Measurements from ENCODE around the gene IFRD2. TPM values are rescaled to one million over a fixed set of nuclear protein-coding genes. Genes with fewer than 3 reads are reported as not detected.
"Not testable (repeated sequence)": the region's sequence is repeated elsewhere in the genome, so short reads cannot be mapped to it uniquely, and the experiment has no call there.

IFRD2 gene
- polyA plus RNA-seq, 1 donor = 55.4 TPM

DNA sequence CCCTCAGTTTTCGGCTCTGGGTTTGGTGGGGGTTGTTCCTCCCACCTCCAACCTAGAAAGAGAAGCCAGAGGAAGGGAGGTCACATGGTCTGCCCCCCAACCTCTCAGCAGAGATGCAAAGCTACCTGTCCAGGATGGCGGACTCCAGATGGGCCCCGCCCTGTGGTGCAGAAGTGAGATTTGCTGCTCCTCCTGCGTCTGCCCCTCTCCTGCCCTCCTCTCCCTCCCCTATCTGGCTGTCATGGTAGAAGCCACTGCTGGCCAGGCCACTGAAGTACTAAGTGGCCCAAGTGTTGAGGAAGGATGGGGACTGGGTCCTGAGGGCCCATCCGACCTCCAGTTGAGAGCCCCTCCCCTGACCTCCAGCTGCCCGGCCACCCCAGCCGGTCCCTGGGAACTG lies 25.4 kb downstream of the IFRD2 start:
- Histone ChIP-seq H3K27me3 (ENCODE audit: control insufficient read depth, insufficient read depth, low read length) (no peaks in the 10 kb centered on the region), H3K4me1 (ENCODE audit: control insufficient read depth, insufficient read depth, low read length) (peaks cover 74% of the 10 kb centered on the region), H3K36me3 (ENCODE audit: control insufficient read depth, insufficient read depth, low read length) (peaks cover 1% of the 10 kb centered on the region), H3K27ac (ENCODE audit: low read length) (peak overlapping the region; percentile 98), H3K9me3 (ENCODE audit: control insufficient read depth, low read depth, low read length) (no peaks in the 10 kb centered on the region), H3K4me3 (ENCODE audit: low read length) (peak overlapping the region; percentile 46)
- DNase-seq = peak in 1 of 2 donors; percentile 34
- WGBS (ENCODE audit: insufficient coverage, low lambda C conversion rate) = no CpG with 5 or more reads among the region's 7 CpGs

DNA sequence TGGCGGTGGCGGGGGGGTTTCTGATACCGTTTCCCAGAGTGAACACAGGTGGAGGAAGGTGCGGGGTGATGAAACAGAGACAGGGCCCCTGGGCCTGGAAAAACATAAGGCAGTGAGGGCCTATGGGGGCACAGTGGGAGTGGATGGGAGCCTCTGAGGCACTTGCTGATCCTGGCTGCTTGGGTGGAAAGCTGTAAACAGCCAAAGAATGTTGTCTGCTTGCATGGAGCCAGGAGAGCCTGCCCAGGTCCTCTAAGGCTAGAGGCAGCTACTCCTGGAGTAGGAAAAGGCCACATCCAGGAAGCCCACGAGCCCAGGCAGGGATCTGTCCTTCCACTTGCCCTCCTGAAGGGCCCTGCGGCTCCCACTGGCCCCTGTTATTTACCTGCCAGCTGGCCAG lies 26.2 kb downstream of the IFRD2 start:
- Histone ChIP-seq H3K4me1 (ENCODE audit: control insufficient read depth, insufficient read depth, low read length) (peaks cover 73% of the 10 kb centered on the region), H3K36me3 (ENCODE audit: control insufficient read depth, insufficient read depth, low read length) (no peaks in the 10 kb centered on the region), H3K4me3 (ENCODE audit: low read length) (no peak overlapping the region), H3K27ac (ENCODE audit: low read length) (peak overlapping the region; percentile 98), H3K27me3 (ENCODE audit: control insufficient read depth, insufficient read depth, low read length) (no peaks in the 10 kb centered on the region), H3K9me3 (ENCODE audit: control insufficient read depth, low read depth, low read length) (no peaks in the 10 kb centered on the region)
- no peak for DNase-seq
- WGBS (ENCODE audit: insufficient coverage, low lambda C conversion rate) = no CpG with 5 or more reads among the region's 6 CpGs

DNA sequence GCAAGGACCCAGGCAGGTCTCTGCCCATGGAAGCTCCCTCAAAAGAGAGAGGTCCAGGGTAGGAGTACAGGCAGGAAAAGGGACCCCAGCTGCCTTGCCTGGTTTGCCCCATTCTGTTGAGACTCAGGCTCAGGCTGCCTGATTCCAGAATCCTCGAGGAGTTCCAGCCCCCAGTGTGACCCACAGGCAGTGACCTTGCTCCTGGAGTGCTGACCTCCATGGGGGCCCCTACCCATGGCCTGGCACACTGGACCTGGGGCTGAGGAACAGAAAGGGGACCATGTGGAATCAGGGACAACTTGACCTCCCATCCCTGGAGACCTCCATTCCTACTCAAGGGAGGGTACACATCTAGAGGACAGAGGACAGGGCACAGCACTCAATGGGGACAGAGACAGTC lies 26.7 kb downstream of the IFRD2 start:
- no CpG with 5 or more reads among the region's 1 CpG for WGBS (ENCODE audit: insufficient coverage, low lambda C conversion rate)
- H3K4me3 ChIP-seq (ENCODE audit: low read length) = no peak overlapping the region

DNA sequence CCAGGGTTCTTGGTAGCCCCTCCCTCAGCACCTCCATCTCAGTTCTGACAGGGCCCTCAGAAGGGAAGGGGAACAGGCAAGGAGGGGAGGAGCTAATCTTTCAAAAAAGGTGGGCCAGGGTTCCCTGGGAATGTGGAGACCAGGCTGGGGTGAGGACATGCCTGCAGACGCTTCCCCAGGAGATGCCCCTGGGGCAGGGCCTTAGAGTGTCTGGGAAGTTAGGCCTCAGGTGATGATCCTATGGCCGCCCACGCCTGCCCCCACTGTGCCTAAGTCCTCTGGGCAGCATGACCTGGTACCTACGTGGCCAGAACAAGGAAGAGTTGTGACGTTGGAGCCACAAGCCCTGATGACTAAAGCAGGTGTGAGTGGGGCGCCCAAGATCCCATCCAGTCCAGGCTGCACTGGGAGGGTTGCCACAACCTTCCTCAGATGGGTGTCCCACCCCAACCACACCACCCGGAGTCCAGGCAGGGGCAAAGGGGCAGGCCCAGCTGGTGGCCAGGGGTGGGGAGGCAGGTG lies 27.2 kb downstream of the IFRD2 start:
- H3K9me3 ChIP-seq (ENCODE audit: control insufficient read depth, low read depth, low read length) = no peaks in the 10 kb centered on the region
- H3K4me1 ChIP-seq (ENCODE audit: control insufficient read depth, insufficient read depth, low read length) = peaks cover 71% of the 10 kb centered on the region

More for the DNA sequence above, 26.7 kb downstream of the IFRD2 start:
- no peak for DNase-seq
- no peaks in the 10 kb centered on the region for H3K36me3 ChIP-seq (ENCODE audit: control insufficient read depth, insufficient read depth, low read length)
- no peaks in the 10 kb centered on the region for H3K27me3 ChIP-seq (ENCODE audit: control insufficient read depth, insufficient read depth, low read length)
- H3K4me1 ChIP-seq (ENCODE audit: control insufficient read depth, insufficient read depth, low read length) = peaks cover 73% of the 10 kb centered on the region
- peak overlapping the region; percentile 98 for H3K27ac ChIP-seq (ENCODE audit: low read length)
- H3K9me3 ChIP-seq (ENCODE audit: control insufficient read depth, low read depth, low read length) = no peaks in the 10 kb centered on the region

DNA sequence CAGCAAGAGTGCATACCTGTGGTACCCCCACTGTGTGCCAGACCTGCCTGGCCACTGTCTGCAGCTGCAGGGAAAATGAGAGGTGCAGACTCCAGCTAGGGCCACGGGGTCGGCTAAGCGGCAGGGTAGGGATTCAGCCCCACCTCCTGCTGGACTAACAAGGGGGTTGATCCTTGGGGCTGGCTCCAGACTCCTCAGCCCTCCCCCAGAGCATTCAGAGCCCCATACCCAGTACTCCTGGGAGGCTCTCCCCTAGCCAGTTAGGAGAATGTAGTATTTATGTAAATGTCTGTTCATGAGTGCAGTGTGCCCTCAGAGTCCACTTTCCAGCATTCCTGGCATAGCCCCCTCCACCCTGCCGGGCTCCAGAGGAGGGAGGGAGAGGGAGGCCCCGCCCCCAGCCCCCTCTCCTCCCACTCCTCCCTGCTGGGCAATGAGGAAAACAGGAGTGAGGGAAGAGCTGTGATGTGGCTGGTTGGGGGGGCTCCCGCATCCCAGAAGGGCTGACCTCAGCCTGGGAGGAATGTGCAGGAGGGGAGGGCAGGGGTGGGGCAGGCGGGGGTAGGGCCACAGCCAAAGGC lies 27.8 kb downstream of the IFRD2 start:
- no peaks in the 10 kb centered on the region for H3K9me3 ChIP-seq (ENCODE audit: control insufficient read depth, low read depth, low read length)
- no peak overlapping the region for H3K4me3 ChIP-seq (ENCODE audit: low read length)
- H3K4me1 ChIP-seq (ENCODE audit: control insufficient read depth, insufficient read depth, low read length) = peaks cover 74% of the 10 kb centered on the region
- peak; percentile 94 to 96 for DNase-seq
- peak overlapping the region; percentile 98 for H3K27ac ChIP-seq (ENCODE audit: low read length)
- no peaks in the 10 kb centered on the region for H3K36me3 ChIP-seq (ENCODE audit: control insufficient read depth, insufficient read depth, low read length)
- no peaks in the 10 kb centered on the region for H3K27me3 ChIP-seq (ENCODE audit: control insufficient read depth, insufficient read depth, low read length)
- no CpG with 5 or more reads among the region's 7 CpGs for WGBS (ENCODE audit: insufficient coverage, low lambda C conversion rate)

More for the DNA sequence above, 27.2 kb downstream of the IFRD2 start:
- Histone ChIP-seq H3K27me3 (ENCODE audit: control insufficient read depth, insufficient read depth, low read length) (no peaks in the 10 kb centered on the region), H3K36me3 (ENCODE audit: control insufficient read depth, insufficient read depth, low read length) (no peaks in the 10 kb centered on the region), H3K4me3 (ENCODE audit: low read length) (no peak overlapping the region), H3K27ac (ENCODE audit: low read length) (peak overlapping the region; percentile 98)
- no CpG with 5 or more reads among the region's 7 CpGs for WGBS (ENCODE audit: insufficient coverage, low lambda C conversion rate)
- DNase-seq = peak; percentile 70 to 77

DNA sequence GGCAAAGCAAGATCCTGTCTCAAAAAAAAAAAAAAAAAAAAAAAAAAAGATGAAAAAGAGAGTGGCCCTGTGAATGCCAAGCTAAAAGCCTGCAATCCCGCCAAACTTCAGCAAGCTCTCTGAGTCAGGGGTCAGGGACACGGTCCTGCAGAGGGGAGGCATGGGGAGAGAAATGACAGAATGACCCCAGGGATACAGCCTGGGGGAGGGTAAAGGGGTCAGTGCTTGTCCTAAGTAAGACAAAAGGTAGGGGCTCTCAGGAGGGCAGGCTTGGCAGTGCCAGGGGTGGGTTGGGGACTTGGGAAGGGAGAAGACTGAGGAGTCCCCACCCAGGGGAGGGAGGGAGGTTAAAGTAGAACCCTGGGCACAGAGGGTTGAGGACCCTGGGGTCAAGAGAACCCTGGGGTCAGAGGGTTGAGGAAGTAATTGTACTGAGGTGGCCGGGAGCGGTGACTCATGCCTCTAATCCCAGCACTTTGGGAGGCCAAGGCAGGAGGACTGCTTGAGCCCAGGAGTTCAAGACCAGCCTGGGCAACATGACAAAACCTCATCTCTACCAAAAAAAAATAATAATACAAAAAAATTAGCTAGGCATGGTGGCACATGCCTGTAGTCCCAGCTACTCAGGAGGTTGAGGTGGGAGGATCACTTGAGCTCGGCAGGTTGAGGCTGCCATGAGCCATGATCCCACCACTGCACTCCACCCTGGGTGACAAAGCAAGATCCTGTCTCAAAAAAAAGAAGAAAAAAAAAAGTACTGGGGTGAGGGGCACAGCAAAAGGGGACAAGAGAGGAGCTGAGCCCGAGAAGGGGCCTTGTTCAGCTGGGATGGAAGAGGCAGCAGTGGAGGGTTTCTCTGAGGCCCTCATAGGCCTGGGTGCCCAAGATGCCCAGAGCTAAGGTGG lies 28.5 kb downstream of the IFRD2 start:
- H3K27me3 ChIP-seq (ENCODE audit: control insufficient read depth, insufficient read depth, low read length) = no peaks in the 10 kb centered on the region
- H3K4me1 ChIP-seq (ENCODE audit: control insufficient read depth, insufficient read depth, low read length) = peaks cover 72% of the 10 kb centered on the region
- WGBS (ENCODE audit: insufficient coverage, low lambda C conversion rate) = no CpG with 5 or more reads among the region's 6 CpGs
- peak overlapping the region; percentile 98 for H3K27ac ChIP-seq (ENCODE audit: low read length)
- peaks cover 4% of the 10 kb centered on the region for H3K36me3 ChIP-seq (ENCODE audit: control insufficient read depth, insufficient read depth, low read length)
- H3K9me3 ChIP-seq (ENCODE audit: control insufficient read depth, low read depth, low read length) = no peaks in the 10 kb centered on the region
- H3K4me3 ChIP-seq (ENCODE audit: low read length) = no peak overlapping the region
- no peak for DNase-seq

DNA sequence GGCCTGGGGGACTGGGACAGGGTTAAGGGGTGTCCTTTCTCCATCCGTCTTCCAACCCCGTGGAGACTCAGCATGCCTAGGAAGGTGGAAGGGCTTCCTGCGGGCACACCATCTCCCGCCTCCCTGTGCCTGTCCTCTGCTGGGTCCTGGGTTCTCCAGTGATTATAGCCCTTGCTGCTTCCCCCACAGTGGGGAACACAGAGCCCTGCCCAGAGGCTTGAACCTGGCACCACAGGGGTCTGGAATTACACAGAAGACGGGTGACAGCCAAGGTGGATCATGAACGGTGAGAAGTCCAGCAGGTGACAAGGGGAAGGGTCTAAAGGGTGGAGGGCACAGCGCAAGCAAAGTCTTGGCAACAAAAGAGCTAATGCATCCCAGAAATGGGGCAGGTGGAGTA lies 29.5 kb downstream of the IFRD2 start:
- H3K9me3 ChIP-seq (ENCODE audit: control insufficient read depth, low read depth, low read length) = peaks cover 4% of the 10 kb centered on the region
- DNase-seq = no peak
- no CpG with 5 or more reads among the region's 7 CpGs for WGBS (ENCODE audit: insufficient coverage, low lambda C conversion rate)
- H3K4me3 ChIP-seq (ENCODE audit: low read length) = no peak overlapping the region
- H3K27me3 ChIP-seq (ENCODE audit: control insufficient read depth, insufficient read depth, low read length) = no peaks in the 10 kb centered on the region
- H3K4me1 ChIP-seq (ENCODE audit: control insufficient read depth, insufficient read depth, low read length) = peaks cover 62% of the 10 kb centered on the region
- H3K27ac ChIP-seq (ENCODE audit: low read length) = no peak overlapping the region
- H3K36me3 ChIP-seq (ENCODE audit: control insufficient read depth, insufficient read depth, low read length) = peaks cover 13% of the 10 kb centered on the region

DNA sequence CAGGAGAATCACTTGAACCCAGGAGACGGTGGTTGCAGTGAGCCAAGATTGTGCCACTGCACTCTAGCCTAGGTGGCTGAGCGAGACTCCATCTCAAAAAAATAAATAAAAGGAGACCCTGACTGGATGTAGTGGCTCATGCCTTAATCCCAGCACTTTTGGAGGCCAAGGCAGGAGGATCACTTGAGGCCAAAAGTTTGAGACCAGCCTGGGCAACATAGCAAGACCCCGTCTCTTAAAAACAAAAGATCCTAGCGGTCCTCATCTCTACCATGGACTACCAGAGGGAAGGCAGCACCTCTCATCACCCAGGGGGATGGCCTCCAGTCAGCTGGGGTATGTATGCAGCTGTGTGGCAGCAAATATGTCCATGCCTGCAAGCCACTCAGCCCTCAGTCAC lies 30.0 kb downstream of the IFRD2 start:
- H3K36me3 ChIP-seq (ENCODE audit: control insufficient read depth, insufficient read depth, low read length) = peaks cover 18% of the 10 kb centered on the region
- H3K4me3 ChIP-seq (ENCODE audit: low read length); H3K27ac ChIP-seq (ENCODE audit: low read length); H3K27me3 ChIP-seq (ENCODE audit: control insufficient read depth, insufficient read depth, low read length); DNase-seq: not testable (repeated sequence)
- WGBS (ENCODE audit: insufficient coverage, low lambda C conversion rate) = no CpG with 5 or more reads among the region's 4 CpGs
- H3K9me3 ChIP-seq (ENCODE audit: control insufficient read depth, low read depth, low read length) = peaks cover 10% of the 10 kb centered on the region
- peaks cover 57% of the 10 kb centered on the region for H3K4me1 ChIP-seq (ENCODE audit: control insufficient read depth, insufficient read depth, low read length)

DNA sequence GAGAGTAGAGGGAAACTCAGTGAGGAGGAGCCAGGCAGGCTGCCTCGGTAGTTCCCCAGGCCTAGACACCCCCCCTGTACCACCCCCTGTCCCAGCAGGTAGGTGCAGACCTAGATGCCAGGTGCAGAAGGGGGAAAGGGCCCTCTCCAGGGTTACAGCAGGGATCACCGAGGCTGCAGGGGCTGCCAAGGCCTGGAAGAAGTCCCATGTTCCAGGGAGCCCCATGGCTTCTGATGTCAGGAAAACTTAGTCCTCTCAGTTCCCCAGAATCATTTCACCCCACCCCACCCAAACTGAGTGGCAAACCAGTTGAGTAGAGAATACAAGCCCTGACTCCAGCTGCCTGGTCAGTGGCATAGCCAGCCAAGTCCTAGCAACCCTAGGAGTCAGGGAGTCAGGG lies 30.7 kb downstream of the IFRD2 start:
- peaks cover 50% of the 10 kb centered on the region for H3K4me1 ChIP-seq (ENCODE audit: control insufficient read depth, insufficient read depth, low read length)
- H3K36me3 ChIP-seq (ENCODE audit: control insufficient read depth, insufficient read depth, low read length) = peaks cover 25% of the 10 kb centered on the region
- WGBS (ENCODE audit: insufficient coverage, low lambda C conversion rate) = no CpG with 5 or more reads among the region's 2 CpGs

DNA sequence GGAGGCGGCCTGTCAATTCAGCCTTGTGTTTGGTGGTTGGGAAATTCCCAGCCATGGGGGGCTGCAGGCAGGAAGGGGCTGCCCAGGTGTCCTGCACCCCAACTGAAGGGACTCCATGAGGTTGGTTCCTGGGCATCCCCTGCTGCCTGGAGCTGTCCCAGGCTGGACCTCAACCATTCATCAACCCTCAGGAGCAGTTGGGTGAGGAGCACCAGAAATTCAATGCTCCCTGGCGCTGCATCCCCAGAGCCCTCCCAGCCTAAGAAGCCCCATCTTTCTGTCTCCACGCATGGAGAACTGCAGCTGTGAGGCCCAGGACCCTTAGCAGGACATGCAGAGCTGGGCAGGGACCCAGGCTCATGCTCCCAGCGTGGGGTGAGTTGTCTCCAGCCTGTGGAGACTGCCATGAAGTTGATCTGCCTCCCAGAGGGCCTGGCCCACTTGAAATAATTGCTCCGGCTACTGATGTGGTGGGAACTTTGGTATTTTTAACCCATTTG lies 31.2 kb downstream of the IFRD2 start:
- Histone ChIP-seq H3K4me1 (ENCODE audit: control insufficient read depth, insufficient read depth, low read length) (peaks cover 45% of the 10 kb centered on the region), H3K36me3 (ENCODE audit: control insufficient read depth, insufficient read depth, low read length) (peaks cover 30% of the 10 kb centered on the region), H3K4me3 (ENCODE audit: low read length) (peak overlapping the region; percentile 73), H3K27me3 (ENCODE audit: control insufficient read depth, insufficient read depth, low read length) (no peaks in the 10 kb centered on the region), H3K9me3 (ENCODE audit: control insufficient read depth, low read depth, low read length) (peaks cover 11% of the 10 kb centered on the region), H3K27ac (ENCODE audit: low read length) (peak overlapping the region; percentile 91)
- DNase-seq = no peak
- WGBS (ENCODE audit: insufficient coverage, low lambda C conversion rate) = no CpG with 5 or more reads among the region's 5 CpGs

More for the DNA sequence above, 30.7 kb downstream of the IFRD2 start:
- no peak overlapping the region for H3K4me3 ChIP-seq (ENCODE audit: low read length)
- no peak for DNase-seq
- peaks cover 11% of the 10 kb centered on the region for H3K9me3 ChIP-seq (ENCODE audit: control insufficient read depth, low read depth, low read length)
- peak overlapping the region; percentile 91 for H3K27ac ChIP-seq (ENCODE audit: low read length)
- H3K27me3 ChIP-seq (ENCODE audit: control insufficient read depth, insufficient read depth, low read length) = no peaks in the 10 kb centered on the region

All from large intestine (tissue), 3 donors.